Fibroblast of gingiva (primary cell): ENCODE results near the gene AGRN.
A peak's percentile ranks its signal among the peaks of the same experiment; 100 is the strongest.
"Not testable (repeated sequence)": the region's sequence is repeated elsewhere in the genome, so short reads cannot be mapped to it uniquely, and the experiment has no call there.

ENCODE experiments used
- DNase-seq: peaks from one replicate; pipeline ENCODE4 v3.0.0-alpha.2; 2011; ENCODE audit warnings: low read depth

The AGRN gene

GRCh38 chr1:981955-982558 is 37.9 kb upstream of the AGRN start, which contains the start of gene PERM1:
PERM1 (minus strand) TSS chr1:982093; CDS start chr1:981029, 1,064 bp downstream.
- no peak for DNase-seq

GRCh38 chr1:982765-983436 is 37.0 kb upstream of the AGRN start:
- DNase-seq: no peak

- no peak for DNase-seq
These were observed 36.0 kb upstream of the AGRN start for GRCh38 chr1:983798-984475.

GRCh38 chr1:984476-984814 is 35.5 kb upstream of the AGRN start:
- DNase-seq: no peak

GRCh38 chr1:985126-985525 is 34.8 kb upstream of the AGRN start:
- DNase-seq: no peak

GRCh38 chr1:988061-988460 is 31.9 kb upstream of the AGRN start:
- DNase-seq: not testable (repeated sequence)

- DNase-seq: not testable (repeated sequence)
These were observed 28.6 kb upstream of the AGRN start for GRCh38 chr1:991275-991674.

- no peak for DNase-seq
These were observed 28.0 kb upstream of the AGRN start for GRCh38 chr1:991895-992294.

GRCh38 chr1:992362-992761 is 27.6 kb upstream of the AGRN start:
- no peak for DNase-seq

- DNase-seq: no peak
These were observed 26.4 kb upstream of the AGRN start for GRCh38 chr1:993379-993995.

GRCh38 chr1:994546-994945 is 25.4 kb upstream of the AGRN start:
- DNase-seq: not testable (repeated sequence)

GRCh38 chr1:995665-996633 is 24.0 kb upstream of the AGRN start:
- DNase-seq: no peak

GRCh38 chr1:996851-997712 is 22.8 kb upstream of the AGRN start:
- no peak for DNase-seq

- no peak for DNase-seq
These were observed 22.3 kb upstream of the AGRN start for GRCh38 chr1:997713-997992.

- DNase-seq: no peak
These were observed 21.8 kb upstream of the AGRN start for GRCh38 chr1:997993-998744.

GRCh38 chr1:998745-998994 is 21.2 kb upstream of the AGRN start:
- no peak for DNase-seq

GRCh38 chr1:998995-999724 is 20.8 kb upstream of the AGRN start:
- no peak for DNase-seq

GRCh38 chr1:999725-1000356 is 20.1 kb upstream of the AGRN start, which contains the start of gene HES4:
HES4 (minus strand) TSS chr1:1000097; CDS start chr1:999973, 124 bp downstream.
- DNase-seq: peak; percentile 85

GRCh38 chr1:1000357-1001056 is 19.4 kb upstream of the AGRN start:
- peak; percentile 79 for DNase-seq
